Right lung (tissue), 5 donors: ENCODE measurements around the gene C10orf143. TPM values are rescaled to one million over a fixed set of nuclear protein-coding genes. Genes with fewer than 3 reads are reported as not detected.
A peak's percentile ranks its signal among the peaks of the same experiment; 100 is the strongest.
"Not testable (repeated sequence)": the region's sequence is repeated elsewhere in the genome, so short reads cannot be mapped to it uniquely, and the experiment has no call there.

Source experiments
- DNase-seq, 2 donors: peaks; one replicate each; pipeline ENCODE4 v3.0.0-alpha.2; 2013
- polyA plus RNA-seq, 5 donors: library from polyadenylated mRNA; unstranded; fragments of 120-200 nt; gene quantifications; one replicate each; pipeline versions ENCODE4 v1.2.1 to v1.2.3, GENCODE V29; 2013; ENCODE audit warnings: inconsistent platforms in 1 of 5, low replicate concordance in 1 of 5; ENCODE audit not compliant: insufficient read length in 5 of 5, insufficient read depth in 1 of 5

The C10orf143 gene
- polyA plus RNA-seq, 5 donors = 4.1 to 5.8 (median 5.5) TPM

DNA sequence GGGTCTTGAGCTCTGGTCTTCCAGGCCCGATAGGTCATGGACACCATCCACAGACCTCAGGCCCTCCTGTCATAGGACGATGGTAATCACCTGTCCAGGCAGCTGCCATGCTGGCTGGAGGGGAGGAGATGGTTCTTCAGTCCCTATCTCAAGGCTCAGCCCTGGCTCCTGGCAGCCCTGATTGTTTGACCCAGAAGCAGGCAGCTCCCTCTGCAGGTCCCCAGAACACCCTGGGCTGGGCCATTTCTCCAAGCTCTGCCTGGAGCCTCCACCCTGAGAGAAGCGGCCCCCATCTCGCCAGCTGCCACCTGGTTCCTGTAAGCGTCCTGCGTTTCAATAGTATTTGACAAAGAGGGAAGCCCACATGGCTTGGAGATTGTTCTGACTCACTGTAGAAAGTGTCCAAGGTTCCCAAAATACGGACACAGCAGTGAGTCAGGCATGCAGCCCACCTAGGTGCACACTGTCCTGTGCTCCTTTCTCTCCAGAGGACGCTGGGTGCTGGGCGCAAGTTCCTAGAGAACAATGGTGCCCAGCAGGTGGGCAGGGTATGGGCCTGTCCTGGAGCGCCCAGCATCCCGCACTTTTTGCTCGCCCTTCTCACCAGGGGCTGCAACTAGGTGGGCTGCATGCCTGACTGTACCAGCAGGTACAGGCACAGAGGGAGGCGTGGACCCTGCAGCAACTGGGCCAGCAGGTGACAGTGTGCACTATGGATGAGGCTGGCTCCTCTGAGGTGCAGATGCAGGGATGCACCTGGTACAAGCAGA, 74.1 kb downstream of the C10orf143 start:
- no peak for DNase-seq

DNA sequence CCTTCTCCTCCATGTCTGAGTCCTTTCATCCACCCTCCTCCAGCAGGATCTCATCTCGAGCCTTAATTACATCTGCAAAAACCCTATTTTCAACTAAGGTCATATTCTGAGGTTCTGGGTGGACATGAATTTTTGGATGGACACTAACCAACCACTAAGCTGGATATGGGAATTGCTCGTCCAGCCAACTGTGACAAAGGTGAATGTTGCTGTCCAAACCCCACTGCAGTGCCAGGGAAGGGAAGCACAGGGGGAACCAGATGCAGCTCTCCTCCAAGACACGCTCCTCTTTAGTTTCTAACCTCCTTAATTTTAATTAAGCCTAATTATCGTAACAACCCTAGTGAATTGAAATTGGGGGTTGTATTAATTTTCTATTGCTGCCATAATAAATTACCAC, 81.4 kb downstream of the C10orf143 start:
- no peak for DNase-seq

DNA sequence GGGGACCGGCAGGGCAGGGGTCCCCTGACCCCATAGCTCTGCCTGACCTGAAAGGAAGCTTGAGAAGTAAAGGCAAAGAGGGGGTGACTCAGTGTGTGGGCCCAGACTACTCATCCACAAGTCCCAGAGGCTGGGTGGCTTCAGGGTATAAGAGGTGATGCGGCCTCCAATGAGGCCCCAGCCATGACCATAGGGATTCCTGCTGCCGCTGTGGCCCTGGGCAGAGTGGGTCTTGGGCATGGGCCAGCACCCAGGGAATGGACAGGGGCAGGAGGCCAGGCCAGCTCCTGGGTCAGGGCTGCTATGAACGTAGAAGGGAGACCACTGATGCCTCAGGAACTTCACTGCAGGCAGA, 82.2 kb downstream of the C10orf143 start:
- DNase-seq = no peak

DNA sequence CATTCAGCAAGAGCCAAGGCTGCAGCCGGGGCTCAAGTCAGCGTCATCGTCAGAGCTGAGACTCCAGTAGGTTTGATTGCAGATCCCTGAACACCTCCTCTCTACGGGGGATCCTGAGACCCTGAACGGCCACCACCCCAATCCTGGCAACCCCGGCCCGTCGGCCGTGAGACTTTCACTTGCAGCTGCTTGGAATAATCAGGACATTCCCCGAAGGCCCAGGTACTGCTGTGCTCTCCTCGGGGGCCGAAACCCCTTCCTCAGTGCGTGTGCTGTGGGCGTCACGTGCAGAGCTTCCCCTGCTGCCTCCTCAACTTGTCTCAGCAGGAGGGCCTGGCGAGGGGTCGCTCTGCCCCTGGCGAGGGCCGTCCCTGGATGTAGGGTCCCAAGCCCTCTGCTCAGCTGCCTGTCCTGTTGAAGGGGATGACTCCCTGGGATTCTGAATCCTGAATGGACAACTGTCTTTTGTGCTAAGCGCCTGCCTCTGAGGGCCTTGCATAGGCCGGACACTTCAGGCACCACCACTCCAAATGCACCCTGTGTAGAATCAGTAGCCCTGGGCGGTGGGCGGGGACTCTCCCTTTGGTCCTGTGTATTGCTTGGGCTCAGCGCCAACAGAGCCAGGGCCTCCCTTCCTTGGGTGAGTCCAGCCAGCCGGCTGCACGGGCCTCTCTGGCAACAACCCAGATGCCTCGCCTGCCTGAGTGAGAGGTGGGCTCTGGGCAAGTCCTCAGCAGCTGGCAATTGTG, 82.7 kb downstream of the C10orf143 start:
- DNase-seq = peak; percentile 13 to 18

DNA sequence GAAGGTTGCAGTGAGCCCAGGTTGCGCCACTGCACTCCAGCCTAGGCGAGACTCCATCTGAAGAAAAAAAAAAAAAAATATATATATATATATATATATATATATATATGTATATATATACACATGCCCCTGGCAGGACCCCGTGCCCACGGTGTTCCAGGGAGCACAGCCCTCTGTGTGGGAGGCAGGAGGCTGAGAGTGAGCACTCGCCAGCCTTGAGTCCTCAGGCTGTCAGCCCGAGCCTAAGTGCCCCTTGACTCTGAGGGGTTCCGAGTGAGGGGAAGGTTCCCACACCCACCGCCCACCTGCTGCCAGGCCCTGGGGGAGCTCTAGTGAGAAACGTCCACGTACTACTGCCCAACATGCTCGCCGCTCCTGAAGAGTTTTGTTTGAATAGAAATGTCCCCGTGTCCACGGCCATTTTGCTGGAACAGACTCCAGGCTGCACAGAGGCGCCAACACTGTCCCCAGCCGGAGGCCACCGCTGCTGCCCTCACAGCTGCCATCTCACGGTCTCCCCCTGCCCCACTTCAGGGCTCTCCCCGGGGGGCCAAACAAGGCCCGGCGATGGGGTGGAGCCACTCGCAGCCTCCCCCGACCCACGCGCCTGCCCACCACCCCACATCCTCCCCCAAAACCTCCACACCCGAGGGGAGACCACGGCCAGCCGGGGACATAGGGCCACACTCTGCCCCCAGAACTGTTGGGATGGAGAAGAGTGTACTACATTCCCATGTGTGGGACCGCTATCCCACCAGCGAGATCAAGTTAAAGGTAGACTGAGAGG, 83.8 kb downstream of the C10orf143 start:
- DNase-seq = no peak

DNA sequence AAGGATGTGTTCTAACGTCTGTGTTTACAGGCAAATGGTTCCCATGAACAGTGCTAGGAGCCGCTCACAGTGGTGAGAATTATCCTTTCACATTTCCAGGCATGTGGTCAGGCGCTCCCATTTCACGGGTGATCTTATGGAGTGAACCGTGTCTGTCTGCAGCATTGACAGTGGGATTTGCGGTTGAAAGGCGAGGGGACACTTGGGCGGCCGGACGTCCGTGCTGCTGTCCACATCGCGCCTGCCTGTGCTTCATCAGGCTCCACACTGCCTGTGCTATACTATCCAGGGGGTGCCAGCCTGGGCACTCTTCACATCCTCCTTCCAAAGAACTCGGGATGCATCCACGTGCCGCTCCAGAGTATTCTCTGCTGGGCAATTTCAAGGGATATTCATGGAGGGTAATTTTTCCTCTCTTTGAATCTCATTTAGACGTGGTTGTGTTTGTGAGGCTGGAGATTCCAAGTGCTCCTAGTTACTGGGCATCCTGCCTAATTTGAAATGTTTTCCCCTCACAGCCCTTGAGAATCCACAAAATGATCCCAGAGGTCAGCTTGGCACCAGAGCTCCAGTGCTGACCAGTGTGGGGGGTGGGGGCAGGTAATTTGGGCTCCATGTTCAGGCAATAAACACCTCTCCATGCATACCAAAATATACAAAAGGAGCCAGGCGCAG, 84.7 kb downstream of the C10orf143 start:
- DNase-seq = no peak

DNA sequence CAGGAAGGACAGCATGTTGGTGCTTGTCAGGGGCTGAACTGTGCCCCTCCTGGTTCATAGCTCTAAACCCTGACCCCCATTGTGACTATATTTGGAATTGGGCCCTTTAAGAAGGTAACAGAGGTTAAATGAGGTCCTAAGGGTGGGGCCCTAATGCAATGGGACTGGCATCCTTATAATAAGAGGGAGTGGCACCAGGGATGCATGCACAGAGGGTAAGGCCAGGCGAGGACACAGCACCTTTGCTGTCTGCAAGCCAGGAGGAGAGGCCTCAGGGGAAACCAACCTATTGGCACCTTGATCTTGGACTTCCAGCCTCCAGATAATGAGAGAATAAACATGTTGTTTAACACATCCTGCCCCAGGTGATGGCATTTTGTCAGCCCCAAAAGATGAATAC, 85.3 kb downstream of the C10orf143 start:
- DNase-seq = no peak

DNA sequence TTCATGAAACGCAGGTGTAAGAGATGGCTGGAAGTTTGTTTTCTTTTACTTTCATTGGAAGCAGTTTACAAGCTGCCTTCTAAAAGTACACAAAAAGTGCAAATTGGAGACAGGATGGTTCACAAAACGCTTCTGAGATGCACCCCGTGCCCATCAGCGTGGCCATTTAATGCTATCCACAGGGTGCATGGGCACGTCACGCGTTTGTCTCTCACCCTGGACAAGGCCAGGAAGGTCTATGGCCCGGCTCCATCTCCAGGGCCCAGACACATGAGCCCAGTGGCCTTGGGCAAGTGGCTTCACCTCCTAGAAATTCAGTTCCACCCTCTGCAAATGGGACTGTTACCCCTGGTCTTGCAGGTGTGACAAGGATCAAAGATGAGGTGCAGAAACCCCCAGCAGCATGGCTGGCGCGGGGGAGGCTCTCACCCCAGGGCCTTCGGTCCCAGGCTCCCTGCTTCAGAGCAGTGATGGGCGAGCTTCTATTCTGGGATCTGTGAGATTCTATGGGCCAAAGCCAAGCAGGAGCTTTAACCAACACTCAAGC, 85.8 kb downstream of the C10orf143 start:
- no peak for DNase-seq

DNA sequence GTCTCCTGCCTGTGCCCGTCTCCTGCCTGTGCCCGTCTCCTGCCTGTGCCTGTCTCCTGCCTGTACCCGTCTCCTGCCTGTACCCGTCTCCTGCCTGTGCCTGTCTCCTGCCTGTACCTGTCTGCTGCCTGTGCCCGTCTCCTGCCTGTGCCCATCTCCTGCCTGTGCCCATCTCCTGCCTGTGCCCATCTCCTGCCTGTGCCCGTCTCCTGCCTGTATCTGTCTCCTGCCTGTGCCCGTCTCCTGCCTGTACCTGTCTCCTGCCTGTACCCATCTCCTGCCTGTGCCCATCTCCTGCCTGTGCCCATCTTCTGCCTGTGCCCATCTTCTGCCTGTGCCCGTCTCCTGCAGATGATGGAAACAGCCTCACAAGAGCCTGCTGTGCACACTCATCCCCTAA, 86.3 kb downstream of the C10orf143 start:
- DNase-seq = not testable (repeated sequence)

DNA sequence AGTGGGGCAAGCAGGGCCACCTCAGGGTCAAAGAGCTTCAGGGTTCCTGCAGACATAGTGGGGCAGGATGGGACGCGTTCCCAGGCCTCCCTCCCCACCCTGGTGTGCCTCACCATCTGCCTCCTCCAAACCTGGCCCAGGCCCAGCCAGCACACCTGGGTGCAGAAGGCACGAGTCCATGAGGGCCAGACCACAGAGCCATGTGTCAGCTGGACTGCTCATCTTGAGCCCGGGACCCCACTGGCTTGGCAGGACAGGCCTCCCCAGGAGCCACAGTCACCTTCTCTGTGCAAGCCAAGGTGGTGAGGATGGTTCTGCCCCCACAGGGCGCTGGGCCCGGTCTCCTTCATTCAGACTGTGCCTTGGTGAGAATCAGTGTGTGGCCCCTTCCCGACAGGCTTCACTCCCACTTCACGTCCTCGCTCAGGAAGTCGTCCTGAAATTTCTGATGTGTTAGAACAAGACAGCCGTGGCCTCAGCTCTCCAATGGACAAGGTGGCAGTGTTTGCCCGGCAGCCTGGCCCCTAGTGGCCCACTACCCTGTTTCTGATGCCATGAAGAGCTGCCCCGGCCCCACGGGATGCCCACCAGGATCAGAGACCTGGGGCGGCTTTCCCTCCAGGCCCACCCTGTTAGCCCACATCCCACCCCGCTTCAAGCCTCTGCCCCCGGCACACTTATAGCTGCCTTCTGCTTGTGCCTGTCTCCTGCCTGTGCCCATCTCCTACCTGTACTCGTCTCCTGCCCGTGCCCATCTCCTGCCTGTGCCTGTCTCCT, 87.0 kb downstream of the C10orf143 start:
- no peak for DNase-seq

DNA sequence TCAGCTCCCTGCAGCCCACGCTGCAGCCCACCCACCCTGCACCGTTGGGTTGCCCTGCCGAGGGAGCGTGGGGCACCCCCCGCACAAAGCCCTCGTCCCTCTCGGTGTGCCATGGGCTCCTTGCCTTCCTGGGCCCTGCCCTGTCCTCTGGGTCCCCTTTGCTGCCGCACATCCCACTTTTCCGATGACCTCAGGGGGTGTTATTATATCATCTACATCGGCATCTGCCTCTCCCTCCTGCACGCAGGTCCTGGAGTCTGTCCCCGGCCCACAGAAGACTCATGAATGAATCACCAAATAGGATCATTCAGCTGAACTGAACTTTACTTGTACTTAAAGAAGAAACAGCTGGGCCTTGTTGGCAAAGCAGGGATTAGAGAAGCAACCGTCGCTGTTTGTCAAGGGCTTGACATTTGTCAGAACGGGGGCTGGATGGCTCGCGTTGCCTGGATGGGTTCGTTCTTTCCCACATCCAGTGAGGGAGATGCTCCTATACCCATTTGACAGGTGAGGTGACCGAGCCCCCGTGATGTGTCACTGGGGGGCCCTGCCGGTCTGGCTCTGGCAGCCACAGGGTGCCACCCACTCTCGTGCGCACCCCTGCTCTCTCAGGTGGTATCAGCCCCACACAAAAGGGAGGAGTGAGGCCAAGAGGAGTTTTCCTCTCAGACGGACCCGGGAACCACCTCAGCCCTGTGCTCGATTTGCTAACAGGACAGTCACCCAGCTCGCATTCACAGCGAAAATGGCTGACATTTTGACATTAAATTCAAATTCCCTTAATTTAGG, 87.9 kb downstream of the C10orf143 start:
- no peak for DNase-seq

DNA sequence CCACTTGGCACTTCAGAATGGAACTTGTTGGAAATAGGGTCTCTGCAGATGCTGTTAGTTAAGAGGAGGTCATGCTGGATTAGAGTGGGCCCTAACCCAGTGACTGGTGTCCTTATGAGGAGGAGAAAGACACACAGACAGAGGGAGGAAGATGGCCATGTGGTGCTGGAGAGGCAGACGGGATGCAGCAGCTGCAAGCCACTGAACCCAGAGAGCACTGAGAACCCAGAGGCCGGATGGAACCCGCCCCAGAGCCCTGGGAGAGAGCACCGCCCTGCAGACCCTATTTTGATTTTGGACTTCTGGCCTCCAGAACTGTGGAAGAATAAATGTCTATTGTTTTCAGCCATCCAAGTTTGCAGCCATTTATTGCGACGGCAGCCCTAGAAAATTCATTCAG, 88.5 kb downstream of the C10orf143 start:
- no peak for DNase-seq

DNA sequence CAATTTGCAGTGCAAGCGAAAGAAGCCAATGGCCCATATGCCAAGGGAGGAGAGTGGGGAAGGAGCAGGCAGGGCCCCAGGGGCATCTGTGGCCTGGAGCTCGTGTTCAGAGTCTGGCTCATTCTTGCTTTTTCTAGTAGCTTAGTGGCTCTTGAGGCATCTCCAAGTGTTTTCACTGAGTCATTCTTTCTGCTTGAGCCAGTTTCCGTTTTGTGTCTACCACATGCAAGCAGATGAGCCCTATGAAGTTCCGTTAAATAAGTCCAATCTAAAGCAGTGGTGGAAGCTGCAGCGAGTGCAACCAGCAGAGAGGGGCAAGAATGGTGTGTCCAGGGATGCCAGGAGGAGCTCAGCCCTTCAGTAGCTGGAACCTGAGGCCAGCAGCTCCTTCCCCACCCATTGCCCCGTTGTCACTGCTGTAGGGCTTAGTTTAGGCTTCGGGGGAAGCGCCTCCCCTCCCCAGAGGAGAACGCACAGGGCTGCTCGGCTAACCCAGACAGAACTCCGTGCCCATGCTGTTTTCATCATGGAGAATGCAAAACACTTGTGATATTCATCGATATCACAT, 89.2 kb downstream of the C10orf143 start:
- DNase-seq = no peak

DNA sequence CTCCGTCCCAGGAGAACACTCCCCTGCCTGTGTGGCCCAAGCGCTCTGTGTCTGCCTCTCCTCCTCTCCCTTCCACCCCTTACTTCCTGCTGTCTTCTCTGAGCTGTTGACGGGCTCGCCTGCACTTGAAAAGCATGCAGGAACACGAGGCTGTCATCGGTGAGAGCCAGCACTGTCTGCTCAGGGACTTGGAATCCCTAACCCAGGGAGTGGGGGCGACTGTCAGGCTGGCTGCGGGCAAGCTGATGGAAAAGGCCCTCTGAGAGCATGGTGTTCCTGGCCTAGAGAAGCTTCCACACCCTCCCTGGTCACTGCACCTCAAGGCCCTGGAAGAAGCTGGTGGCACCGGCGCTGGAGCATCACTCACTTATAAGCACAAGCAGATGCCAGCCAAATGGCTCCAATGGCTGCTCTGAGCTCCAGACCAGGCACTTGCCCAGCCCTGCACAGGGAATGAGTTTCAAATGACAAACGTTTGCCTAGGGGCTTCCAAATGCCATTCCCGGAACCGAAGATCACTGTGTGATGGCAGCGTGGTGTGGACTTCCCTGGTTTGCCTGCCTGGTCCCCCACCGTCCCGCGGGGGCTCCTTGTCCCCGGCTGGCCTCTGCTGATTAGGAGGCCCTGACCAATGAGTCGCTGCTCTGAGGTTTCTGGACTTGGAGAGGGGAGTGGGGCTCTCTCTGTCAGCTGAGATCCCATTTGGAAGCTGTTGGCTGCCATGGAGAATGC, 89.8 kb downstream of the C10orf143 start:
- DNase-seq = no peak

DNA sequence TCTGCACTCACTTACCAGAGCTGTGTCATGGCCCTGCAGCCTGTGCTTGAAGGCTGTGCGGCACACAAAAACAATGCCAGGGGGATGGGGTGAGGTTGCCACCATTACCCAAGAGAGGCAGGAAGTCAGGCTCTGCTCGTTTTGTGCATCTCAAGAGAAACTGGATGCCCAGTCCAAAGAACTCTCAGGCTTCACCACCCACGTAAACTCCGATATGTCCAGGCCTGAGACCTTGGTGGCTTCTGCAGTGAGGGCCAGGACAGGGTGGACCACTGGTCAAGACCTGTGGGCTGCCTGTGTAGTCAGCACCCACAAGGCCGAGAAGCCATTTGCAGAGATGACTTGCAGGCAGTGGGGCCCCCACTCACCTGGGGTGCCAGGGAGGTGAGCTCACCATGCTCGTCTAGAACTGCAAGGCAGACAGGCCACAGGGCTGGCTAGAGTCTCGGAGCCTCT, 91.9 kb downstream of the C10orf143 start:
- DNase-seq = no peak

DNA sequence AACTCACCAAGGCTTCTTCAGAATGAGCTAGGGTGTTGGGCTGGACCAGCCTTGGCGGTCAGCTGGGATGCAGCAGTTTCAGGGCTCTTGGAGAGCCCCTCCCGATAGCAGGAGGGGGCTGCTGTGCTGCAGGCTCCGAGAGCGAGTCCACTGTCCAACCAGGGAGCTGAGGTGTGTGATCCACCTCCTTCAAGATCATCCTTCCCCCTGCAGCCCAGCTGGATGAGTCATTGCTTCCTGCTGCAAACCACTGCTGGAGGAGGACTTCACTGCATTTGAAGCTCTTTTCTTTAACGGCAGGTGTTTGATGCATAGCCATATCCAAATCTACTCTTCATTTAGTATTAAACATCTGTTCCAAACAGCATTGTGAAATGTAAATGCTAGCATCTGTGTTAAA, 92.4 kb downstream of the C10orf143 start:
- DNase-seq = no peak

DNA sequence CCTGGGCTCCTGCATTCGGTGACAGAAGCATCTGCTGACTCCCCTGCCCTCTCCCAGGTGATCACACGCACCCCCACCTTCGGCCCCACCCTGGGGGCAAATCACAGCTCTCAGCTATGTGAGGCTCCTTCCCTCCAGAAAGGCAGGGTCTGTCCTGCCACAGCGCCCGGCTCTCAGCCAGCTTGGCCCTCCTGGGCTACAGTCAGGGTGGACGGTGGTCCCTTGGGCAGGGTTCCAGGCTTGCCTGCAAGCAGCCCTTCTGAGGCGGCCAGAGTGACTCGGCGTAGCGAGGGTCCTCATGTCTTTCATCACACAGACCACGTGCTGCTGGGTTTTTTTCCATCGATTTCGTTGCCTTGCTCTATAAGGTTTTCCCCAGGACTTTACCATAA, 93.0 kb downstream of the C10orf143 start:
- no peak for DNase-seq

DNA sequence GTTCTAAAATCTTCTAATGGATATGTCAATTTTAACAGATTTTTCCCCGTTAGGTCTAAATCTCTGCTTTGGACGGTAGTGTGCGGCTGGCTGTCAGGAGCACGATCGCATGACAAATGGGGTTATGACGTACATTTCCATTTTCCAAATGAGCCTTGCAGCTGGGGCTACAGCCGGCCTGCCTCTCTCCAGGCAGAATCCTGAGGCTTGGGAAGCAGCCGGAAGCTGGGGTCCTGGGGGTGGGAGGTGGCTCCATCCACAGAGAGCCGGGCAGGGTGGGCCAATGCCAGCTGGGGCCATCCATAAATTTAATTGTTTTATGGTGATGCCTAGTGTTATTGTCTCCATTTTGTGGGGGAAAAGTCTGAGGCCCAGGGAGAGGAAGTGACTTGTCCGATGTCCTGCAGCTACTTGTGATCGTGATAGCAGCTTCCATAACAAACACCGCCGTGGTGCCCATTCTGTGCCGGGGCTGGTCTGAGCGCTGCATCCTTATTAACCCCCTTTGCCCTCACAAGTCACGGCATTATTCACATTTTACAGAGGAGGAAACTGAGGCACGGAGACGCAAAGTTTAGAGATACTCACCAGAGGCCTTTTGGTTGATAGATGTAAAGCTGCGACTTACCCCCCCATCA, 93.5 kb downstream of the C10orf143 start:
- no peak for DNase-seq
